OCI-LY7 (cell line): ENCODE data around the gene SLC15A5. TPM values are rescaled to one million over a fixed set of nuclear protein-coding genes. Genes with fewer than 3 reads are reported as not detected.

ENCODE experiments used
- BruUV-seq: library from RNA; stranded (reverse); fragments of 400-500 nt; replicated peaks from 2 replicates; lab custom pipeline; 2021; lab: Mats Ljungman, UMichigan
- CTCF ChIA-PET: fragments of 300-600 bp; sonication (Branson Sonifier 250); formaldehyde crosslinking; loops from one replicate; lab custom pipeline; 2022; ENCODE audit warnings: antibody characterized with exemption; ENCODE audit not compliant: unreplicated experiment; lab: Charles Lee
- POLR2A ChIA-PET: fragments of 300-600 bp; sonication (Branson Sonifier 250); formaldehyde crosslinking; loops from one replicate; lab custom pipeline; 2022; ENCODE audit warnings: antibody characterized with exemption; lab: Charles Lee
- DNase-seq: peaks from one replicate; pipeline ENCODE4 v3.0.0-alpha.2; 2015; ENCODE audit warnings: low spot score
- H2AFZ ChIP-seq: fragments of 200-600 bp; sonication (generic), shearing (Covaris generic); 2 replicates; pipeline ENCODE4 v1.6.1; 2014; ENCODE audit warnings: mild to moderate bottlenecking, antibody characterized with exemption, low read length, moderate library complexity
- H3K27ac ChIP-seq: fragments of 200-600 bp; sonication (generic); 2 replicates; pipeline ENCODE4 v1.5.1; 2014; ENCODE audit warnings: mixed run types, low read depth, mild to moderate bottlenecking, moderate library complexity, low read length, inconsistent platforms; ENCODE audit not compliant: poor library complexity, severe bottlenecking
- H3K36me3 ChIP-seq: fragments of 200-600 bp; sonication (generic); 2 replicates; pipeline ENCODE4 v1.6.1; 2014; ENCODE audit warnings: mild to moderate bottlenecking, antibody characterized with exemption, low read length, moderate library complexity, mixed read lengths; ENCODE audit not compliant: insufficient read depth
- H3K4me1 ChIP-seq: fragments of 200-600 bp; sonication (generic); 2 replicates; pipeline ENCODE4 v1.5.1; 2014; ENCODE audit warnings: mild to moderate bottlenecking, low read length; ENCODE audit not compliant: insufficient read depth, poor library complexity, severe bottlenecking
- H3K4me2 ChIP-seq: fragments of 200-600 bp; sonication (generic); 2 replicates; pipeline ENCODE4 v1.6.1; 2014; ENCODE audit warnings: mild to moderate bottlenecking, low read length
- H3K4me3 ChIP-seq: fragments of 200-600 bp; sonication (generic); 2 replicates; pipeline ENCODE4 v1.5.1; 2014; ENCODE audit warnings: mild to moderate bottlenecking, low read depth, low read length; ENCODE audit not compliant: poor library complexity, severe bottlenecking
- H3K79me2 ChIP-seq: fragments of 200-600 bp; sonication (generic); 2 replicates; pipeline ENCODE4 v1.6.1; 2016; ENCODE audit warnings: low read depth, mild to moderate bottlenecking, low read length, moderate library complexity, mixed read lengths; ENCODE audit not compliant: insufficient read depth
- H3K9me2 ChIP-seq: fragments of 200-600 bp; sonication (generic); 2 replicates; pipeline ENCODE4 v1.6.1; 2016; ENCODE audit warnings: mild to moderate bottlenecking, low read length, mixed read lengths; ENCODE audit not compliant: insufficient read depth
- H3K9me3 ChIP-seq: fragments of 200-600 bp; sonication (generic); 2 replicates; pipeline ENCODE4 v1.6.1; 2014; ENCODE audit warnings: mild to moderate bottlenecking, mixed run types, low read length, mixed read lengths
- H4K20me1 ChIP-seq: fragments of 200-600 bp; sonication (generic); 2 replicates; pipeline ENCODE4 v1.6.1; 2014; ENCODE audit warnings: mild to moderate bottlenecking, antibody characterized with exemption, low read length, moderate library complexity, mixed read lengths; ENCODE audit not compliant: insufficient read depth
- EZH2phosphoT487 ChIP-seq: fragments of 200-600 bp; sonication (generic); IDR thresholded peaks from 2 replicates; pipeline ENCODE4 v1.6.1; 2018; ENCODE audit warnings: low read depth, borderline replicate concordance, mild to moderate bottlenecking, mixed run types, antibody characterized with exemption, low read length, moderate library complexity, mixed read lengths
- intact Hi-C: fragments of 100-400 bp; cut with micrococcal nuclease; formaldehyde crosslinking; loops from one replicate; pipeline ENCODE4 v1.10.0; 2022; ENCODE audit not compliant: unreplicated experiment
- total RNA-seq, 2 experiments: library from RNA; depleted of rRNA in 1 of 2; stranded (reverse); fragments of >200 nt in 1 of 2; shearing (Covaris generic) in 1 of 2; gene quantifications; 2 replicates each; pipeline ENCODE4 v1.2.3, GENCODE V29; 2014 to 2022
- TF ChIP-seq, protein P1 (sequence below): fragments of 200-600 bp; sonication (generic); conservative IDR thresholded peaks from 2 replicates; pipeline ENCODE4 v1.5.1; 2014; ENCODE audit warnings: mild to moderate bottlenecking, antibody characterized with exemption, low read length, moderate library complexity, mixed read lengths

Gene SLC15A5
- total RNA-seq, 2 experiments from 2014 or later: not detected

DNA sequence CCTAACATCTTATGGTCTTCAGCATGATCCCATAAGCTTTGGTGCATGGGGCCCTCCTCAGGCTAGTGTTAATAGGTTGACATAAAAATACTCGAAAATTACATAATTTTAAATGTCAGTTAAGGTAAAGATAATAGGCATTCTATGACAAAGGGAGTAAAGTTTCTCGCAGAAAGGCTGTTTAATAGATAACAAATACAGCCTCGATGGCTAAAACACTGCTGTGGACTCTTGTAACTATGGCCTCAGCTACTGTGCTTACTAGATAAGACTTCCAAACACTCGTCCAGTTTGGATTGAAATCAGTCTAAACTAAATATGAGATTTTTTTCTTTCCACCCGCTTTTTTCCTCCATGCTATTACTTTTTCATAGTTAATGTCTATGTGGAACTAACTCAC lies 46.8 kb upstream of the SLC15A5 start:
- no TSS peak for BruUV-seq
- CTCF ChIA-PET: no interaction called here

DNA sequence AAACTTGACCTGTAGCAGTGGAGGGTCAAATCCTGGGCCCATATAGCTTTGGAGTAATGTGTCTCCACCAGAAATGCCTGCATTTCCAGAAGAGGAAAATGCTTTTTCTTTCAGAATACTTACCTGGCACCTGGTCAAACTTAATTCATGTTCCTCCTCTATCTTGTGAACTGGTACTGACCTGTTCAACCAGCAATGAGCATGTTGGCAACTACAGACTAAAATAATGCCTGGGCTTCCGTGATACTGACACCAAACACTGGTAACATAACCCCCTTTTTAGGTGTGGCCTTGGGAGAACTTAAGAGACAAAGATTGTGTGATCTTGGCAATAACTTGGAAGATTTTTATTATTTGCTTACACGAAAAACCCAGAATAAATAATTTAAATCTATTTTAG lies 46.2 kb upstream of the SLC15A5 start:
- ChIA-PET CTCF (no interaction called here), POLR2A (no interaction called here)
- H3K79me2 ChIP-seq: no peaks in the 10 kb centered on the region
- intact Hi-C loops: no loop called here
- no peaks in the 10 kb centered on the region for H4K20me1 ChIP-seq
- H3K36me3 ChIP-seq: no peaks in the 10 kb centered on the region
- no peak overlapping the region for H3K4me2 ChIP-seq
- H3K27ac ChIP-seq: no peak overlapping the region
- no peak for DNase-seq
- TF ChIP-seq EZH2phosphoT487: no peak
- TF ChIP-seq, protein P1, sequence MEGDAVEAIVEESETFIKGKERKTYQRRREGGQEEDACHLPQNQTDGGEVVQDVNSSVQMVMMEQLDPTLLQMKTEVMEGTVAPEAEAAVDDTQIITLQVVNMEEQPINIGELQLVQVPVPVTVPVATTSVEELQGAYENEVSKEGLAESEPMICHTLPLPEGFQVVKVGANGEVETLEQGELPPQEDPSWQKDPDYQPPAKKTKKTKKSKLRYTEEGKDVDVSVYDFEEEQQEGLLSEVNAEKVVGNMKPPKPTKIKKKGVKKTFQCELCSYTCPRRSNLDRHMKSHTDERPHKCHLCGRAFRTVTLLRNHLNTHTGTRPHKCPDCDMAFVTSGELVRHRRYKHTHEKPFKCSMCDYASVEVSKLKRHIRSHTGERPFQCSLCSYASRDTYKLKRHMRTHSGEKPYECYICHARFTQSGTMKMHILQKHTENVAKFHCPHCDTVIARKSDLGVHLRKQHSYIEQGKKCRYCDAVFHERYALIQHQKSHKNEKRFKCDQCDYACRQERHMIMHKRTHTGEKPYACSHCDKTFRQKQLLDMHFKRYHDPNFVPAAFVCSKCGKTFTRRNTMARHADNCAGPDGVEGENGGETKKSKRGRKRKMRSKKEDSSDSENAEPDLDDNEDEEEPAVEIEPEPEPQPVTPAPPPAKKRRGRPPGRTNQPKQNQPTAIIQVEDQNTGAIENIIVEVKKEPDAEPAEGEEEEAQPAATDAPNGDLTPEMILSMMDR: no peak
- no peaks in the 10 kb centered on the region for H3K4me1 ChIP-seq
- no peak overlapping the region for H2AFZ ChIP-seq
- no TSS peak for BruUV-seq
- H3K9me3 ChIP-seq: no peaks in the 10 kb centered on the region
- no peak overlapping the region for H3K4me3 ChIP-seq
- no peaks in the 10 kb centered on the region for H3K9me2 ChIP-seq

More for the DNA sequence above, 46.8 kb upstream of the SLC15A5 start:
- POLR2A ChIA-PET: no interaction called here
- H3K36me3 ChIP-seq: no peaks in the 10 kb centered on the region
- H3K4me2 ChIP-seq: no peak overlapping the region
- no peak for DNase-seq
- H3K79me2 ChIP-seq: no peaks in the 10 kb centered on the region
- H3K4me1 ChIP-seq: no peaks in the 10 kb centered on the region
- H3K9me3 ChIP-seq: no peaks in the 10 kb centered on the region
- H2AFZ ChIP-seq: no peak overlapping the region
- intact Hi-C loops: no loop called here
- H3K4me3 ChIP-seq: no peak overlapping the region
- TF ChIP-seq, protein P1: no peak
- TF ChIP-seq EZH2phosphoT487: no peak
- no peak overlapping the region for H3K27ac ChIP-seq
- no peaks in the 10 kb centered on the region for H4K20me1 ChIP-seq
- no peaks in the 10 kb centered on the region for H3K9me2 ChIP-seq

DNA sequence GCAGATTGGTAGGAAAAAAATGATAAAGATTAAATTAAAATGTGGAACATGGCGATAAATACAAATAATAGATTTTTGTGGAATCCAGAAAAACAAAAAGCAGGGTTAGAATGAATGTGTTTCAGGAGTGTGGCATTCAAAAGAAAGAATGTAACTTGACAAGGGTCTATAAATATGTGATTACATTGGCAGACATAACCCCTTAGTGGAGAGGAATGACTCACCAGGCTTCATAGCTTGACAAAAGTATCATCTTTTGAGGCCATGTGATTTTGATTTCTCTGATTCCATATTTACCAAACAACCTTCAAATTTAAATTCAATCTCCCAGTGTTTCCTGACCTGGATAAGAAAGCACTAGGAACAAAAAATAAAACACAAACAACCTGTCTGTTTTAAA lies 45.5 kb upstream of the SLC15A5 start:
- H3K9me2 ChIP-seq: no peaks in the 10 kb centered on the region
- no peak for TF ChIP-seq EZH2phosphoT487
- TF ChIP-seq, protein P1: no peak
- ChIA-PET CTCF (no interaction called here), POLR2A (no interaction called here)
- no TSS peak for BruUV-seq
- no peaks in the 10 kb centered on the region for H4K20me1 ChIP-seq
- H3K4me2 ChIP-seq: no peak overlapping the region
- no peak overlapping the region for H3K4me3 ChIP-seq
- H2AFZ ChIP-seq: no peak overlapping the region
- H3K36me3 ChIP-seq: no peaks in the 10 kb centered on the region
- H3K4me1 ChIP-seq: no peaks in the 10 kb centered on the region
- no peak for DNase-seq
- no peaks in the 10 kb centered on the region for H3K9me3 ChIP-seq
- intact Hi-C loops: no loop called here
- H3K79me2 ChIP-seq: no peaks in the 10 kb centered on the region
- H3K27ac ChIP-seq: no peak overlapping the region
